NCI-H226 (cell line): Measurements from ENCODE around the gene PHF13.

Experiments used
- DNase-seq: peaks from one replicate; pipeline ENCODE4 v3.0.0-alpha.2; 2015

PHF13 gene

DNA sequence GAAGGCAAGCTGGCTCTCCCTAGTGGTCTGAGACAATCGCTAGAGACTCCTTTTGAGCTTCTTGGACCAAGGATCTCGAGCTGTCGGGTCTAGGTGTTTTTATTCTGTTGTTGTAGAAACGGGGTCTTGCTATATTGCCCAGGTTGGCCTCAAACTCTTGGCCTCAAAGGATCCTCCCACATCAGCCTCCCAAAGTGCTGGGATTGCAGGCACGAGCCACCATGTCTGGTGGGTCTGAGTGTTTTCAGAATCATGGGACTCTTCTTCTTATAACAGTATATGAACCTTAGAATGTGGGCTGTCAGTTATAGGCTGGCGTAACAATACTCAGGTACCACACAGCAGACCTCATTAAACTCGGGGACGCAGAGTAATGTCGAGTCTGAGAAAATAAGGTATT, 55.0 kb downstream of the PHF13 start:
- no peak for DNase-seq

DNA sequence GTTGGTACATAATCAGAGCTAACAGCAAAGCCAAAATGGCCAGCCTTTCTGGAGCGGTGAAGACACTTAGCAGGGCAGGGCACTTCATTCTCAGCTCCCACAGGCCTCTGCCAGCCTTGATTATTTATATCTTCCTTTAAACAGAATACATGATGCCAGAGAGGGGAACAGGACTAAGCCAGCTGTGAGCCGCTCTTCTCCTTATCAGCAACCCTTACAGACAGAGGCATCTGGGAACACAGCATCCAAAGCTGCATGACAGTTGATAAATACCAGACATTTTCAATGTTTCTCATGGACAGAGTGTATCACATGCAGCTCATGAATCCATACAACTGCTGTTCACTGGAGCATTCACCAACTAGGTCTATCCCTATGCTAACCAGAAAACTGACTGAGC, 59.0 kb downstream of the PHF13 start:
- DNase-seq = no peak
